Right lobe of liver (tissue), 6 donors: ENCODE results near the gene CARD16. TPM values are rescaled to one million over a fixed set of nuclear protein-coding genes. Genes with fewer than 3 reads are reported as not detected.
"Not testable (repeated sequence)": the region's sequence is repeated elsewhere in the genome, so short reads cannot be mapped to it uniquely, and the experiment has no call there.

Experiments
- ATAC-seq, 4 donors: fragments of 200-7000 bp; cut with Tn5 transposase; one replicate each; pipeline ENCODE4 v1.9.1; 2020; ENCODE audit warnings: mild to moderate bottlenecking in 4 of 4, moderate library complexity in 4 of 4
- DNase-seq, 3 donors: peaks; one replicate each; pipeline ENCODE4 v3.0.0-alpha.2; 2020
- H3K27ac ChIP-seq, 3 donors: fragments of 200-600 bp; one replicate each; pipeline ENCODE4 v1.8.0; 2022
- H3K27me3 ChIP-seq, 2 donors: fragments of 200-600 bp; one replicate each; pipeline ENCODE4 v1.8.0; 2022
- H3K36me3 ChIP-seq, 4 donors: fragments of 200-600 bp; sonication (generic) in 1 of 4; one replicate each; pipeline versions ENCODE4 v1.5.1 to v1.8.0; 2017 to 2022; ENCODE audit warnings: control low read depth in 1 of 4
- H3K4me1 ChIP-seq, 4 donors: fragments of 200-600 bp; sonication (generic) in 1 of 4; one replicate each; pipeline versions ENCODE4 v1.5.1 to v1.8.0; 2017 to 2022; ENCODE audit warnings: control low read depth in 1 of 4
- H3K4me3 ChIP-seq, 3 donors: fragments of 200-600 bp; one replicate each; pipeline ENCODE4 v1.8.0; 2022
- H3K9me3 ChIP-seq, 4 donors: fragments of 200-600 bp; sonication (generic) in 1 of 4; one replicate each; pipeline versions ENCODE4 v1.5.1 to v1.8.0; 2017 to 2022; ENCODE audit warnings: control low read depth in 1 of 4
- POLR2A ChIP-seq: fragments of 450-650 bp; IDR thresholded peaks from one replicate; pipeline ENCODE4 v1.6.1; 2017; ENCODE audit warnings: antibody characterized with exemption, mild to moderate bottlenecking
- WGBS: methylation state at CpG from one replicate; pipeline ENCODE4 v1.1.6; 2018; ENCODE audit warnings: low coverage, low lambda C conversion rate; ENCODE audit not compliant: insufficient coverage; ENCODE audit errors: missing lambda C conversion rate; 5-methylcytosine and 5-hydroxymethylcytosine counted together
- intact Hi-C, 2 donors: fragments of 100-400 bp; cut with DNase I; formaldehyde crosslinking; loops; one replicate each; pipeline versions ENCODE4 v1.11.2 to v1.14.1; 2022
- total RNA-seq, 6 experiments: library from RNA; depleted of rRNA in 2 of 6; stranded (reverse); fragments of >200 nt in 2 of 6; fragmentation: NEBNext Ultra II Directional in 3 of 6; extraction: Animal tissue kit (Norgen Biotek cat#: 25700) in 3 of 6; gene quantifications; one replicate each; pipeline versions ENCODE4 v1.1.0 to v1.2.4, GENCODE V29; 2016 to 2023
- TF ChIP-seq, protein P1 (sequence below), 4 donors: fragments of 200-600 bp in 3 of 4; fragments of 450-650 bp in 1 of 4; IDR thresholded peaks; one replicate each; pipeline versions ENCODE4 v1.5.1 to v1.8.0; 2016 to 2022; ENCODE audit warnings: antibody characterized with exemption in 4 of 4, mild to moderate bottlenecking in 2 of 4
- donor health status: DM: no; HTN: yes; CAD: no.
- donor health status: DM: no; HTN: no; CAD: no.
- donor health status: DM: no; HTN: no; CAD: no.
- donor health status: DM: no; HTN: yes; CAD: no.
- donor health status: DM: no; HTN: yes; CAD: no.

The CARD16 gene
- total RNA-seq, 6 experiments from 2014 or later, result 1.8 to 12.8 (median 7.1) TPM

- no peak for ATAC-seq
- no peak for TF ChIP-seq POLR2A
- TF ChIP-seq, protein P1, sequence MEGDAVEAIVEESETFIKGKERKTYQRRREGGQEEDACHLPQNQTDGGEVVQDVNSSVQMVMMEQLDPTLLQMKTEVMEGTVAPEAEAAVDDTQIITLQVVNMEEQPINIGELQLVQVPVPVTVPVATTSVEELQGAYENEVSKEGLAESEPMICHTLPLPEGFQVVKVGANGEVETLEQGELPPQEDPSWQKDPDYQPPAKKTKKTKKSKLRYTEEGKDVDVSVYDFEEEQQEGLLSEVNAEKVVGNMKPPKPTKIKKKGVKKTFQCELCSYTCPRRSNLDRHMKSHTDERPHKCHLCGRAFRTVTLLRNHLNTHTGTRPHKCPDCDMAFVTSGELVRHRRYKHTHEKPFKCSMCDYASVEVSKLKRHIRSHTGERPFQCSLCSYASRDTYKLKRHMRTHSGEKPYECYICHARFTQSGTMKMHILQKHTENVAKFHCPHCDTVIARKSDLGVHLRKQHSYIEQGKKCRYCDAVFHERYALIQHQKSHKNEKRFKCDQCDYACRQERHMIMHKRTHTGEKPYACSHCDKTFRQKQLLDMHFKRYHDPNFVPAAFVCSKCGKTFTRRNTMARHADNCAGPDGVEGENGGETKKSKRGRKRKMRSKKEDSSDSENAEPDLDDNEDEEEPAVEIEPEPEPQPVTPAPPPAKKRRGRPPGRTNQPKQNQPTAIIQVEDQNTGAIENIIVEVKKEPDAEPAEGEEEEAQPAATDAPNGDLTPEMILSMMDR (IDR thresholded peaks at IDR 0.05), result no peak
- Histone ChIP-seq H3K27me3 (no peaks in the 10 kb centered on the region), H3K9me3 (no peaks in the 10 kb centered on the region), H3K27ac (no peak overlapping the region), H3K4me1 (no peaks in the 10 kb centered on the region), H3K36me3 (no peaks in the 10 kb centered on the region), H3K4me3 (no peak overlapping the region)
- no peak for DNase-seq
- 70% methylated on average over 3 of the region's 3 CpGs for WGBS
- intact Hi-C loops, result no loop called here
Measured at GRCh38 chr11:105078283-105078682, 33.1 kb upstream of the CARD16 start.

GRCh38 chr11:105077141-105077790, 32.1 kb upstream of the CARD16 start:
- H3K4me3 ChIP-seq, H3K9me3 ChIP-seq, H3K27ac ChIP-seq, intact Hi-C loops, H3K27me3 ChIP-seq, ATAC-seq, DNase-seq, H3K36me3 ChIP-seq, H3K4me1 ChIP-seq: not testable (repeated sequence)
- WGBS, result 36% methylated on average over 4 of the region's 4 CpGs

DNA sequence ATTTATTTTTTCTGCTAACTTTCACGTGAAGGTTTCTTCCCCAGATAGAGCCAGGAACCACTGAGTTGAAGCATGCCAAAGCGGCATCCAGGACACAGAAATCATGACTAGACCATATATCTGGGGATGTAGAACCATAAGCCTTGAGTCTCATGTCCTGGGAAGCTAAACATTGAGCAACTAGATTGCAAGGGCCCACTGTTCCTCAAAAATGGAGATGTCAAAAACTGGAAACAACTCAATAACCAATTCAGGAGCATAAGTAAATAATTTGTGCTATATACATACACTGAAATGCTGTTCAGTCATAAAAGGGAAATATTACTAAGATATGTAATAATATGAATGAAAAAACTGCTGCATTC, 29.0 kb upstream of the CARD16 start:
- ATAC-seq (no peak), DNase-seq (no peak)
- TF ChIP-seq POLR2A, result no peak
- TF ChIP-seq, protein P1 (IDR thresholded peaks at IDR 0.05), result no peak
- H3K4me3 ChIP-seq, result no peak overlapping the region
- no peaks in the 10 kb centered on the region for H3K36me3 ChIP-seq
- 57% methylated on average over 2 of the region's 2 CpGs for WGBS
- H3K27ac ChIP-seq, result no peak overlapping the region
- intact Hi-C loops, result no loop called here
- H3K4me1 ChIP-seq, result no peaks in the 10 kb centered on the region
- H3K27me3 ChIP-seq, result no peaks in the 10 kb centered on the region
- no peaks in the 10 kb centered on the region for H3K9me3 ChIP-seq

GRCh38 chr11:105073456-105074165, 28.5 kb upstream of the CARD16 start:
- H3K4me1 ChIP-seq, result no peaks in the 10 kb centered on the region
- H3K27me3 ChIP-seq, result no peaks in the 10 kb centered on the region
- intact Hi-C loops, result no loop called here
- no peaks in the 10 kb centered on the region for H3K36me3 ChIP-seq
- 55% methylated on average over 1 of the region's 1 CpG for WGBS
- ATAC-seq, result no peak
- no peak overlapping the region for H3K4me3 ChIP-seq
- no peaks in the 10 kb centered on the region for H3K9me3 ChIP-seq
- H3K27ac ChIP-seq, result no peak overlapping the region
- TF ChIP-seq POLR2A, result no peak
- TF ChIP-seq, protein P1 (IDR thresholded peaks at IDR 0.05), result no peak
- DNase-seq, result no peak

- H3K27me3 ChIP-seq, H3K27ac ChIP-seq, H3K9me3 ChIP-seq, DNase-seq, intact Hi-C loops, H3K4me1 ChIP-seq, H3K36me3 ChIP-seq, H3K4me3 ChIP-seq: not testable (repeated sequence)
- WGBS, result 20% methylated on average over 1 of the region's 2 CpGs
- peak in 1 of 4 donors; percentile 27 for ATAC-seq
Measured at GRCh38 chr11:105072080-105072479, 26.9 kb upstream of the CARD16 start.
